Measurements from ENCODE around the gene ARHGAP6. TPM values are rescaled to one million over a fixed set of nuclear protein-coding genes. Genes with fewer than 3 reads are reported as not detected.

The ARHGAP6 gene
- polyA plus RNA-seq, 3 donors: 0.31 to 1.1 (median 0.40) TPM

DNA sequence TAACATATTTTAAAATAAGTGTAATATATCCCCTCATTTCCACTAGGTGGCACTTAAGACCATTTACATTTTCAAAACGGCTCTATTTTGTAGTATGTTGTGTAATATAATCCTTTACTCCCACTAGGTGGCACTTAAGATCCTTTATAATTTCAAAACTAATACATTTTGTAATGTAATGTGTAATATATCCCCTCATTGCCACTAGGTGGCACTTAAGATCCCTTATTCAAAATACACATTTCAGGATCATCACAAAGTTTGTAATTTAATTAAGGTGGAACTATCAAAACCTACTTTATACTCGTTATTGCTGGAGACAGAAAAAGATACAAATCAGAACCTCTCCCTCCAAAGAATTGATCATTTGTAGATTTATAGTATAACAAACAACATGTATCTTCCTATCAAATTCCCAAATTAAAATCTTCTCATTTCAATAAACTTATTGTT, 132.5 kb downstream of the ARHGAP6 start:
- Histone ChIP-seq H3K27me3 (ENCODE audit: control insufficient read depth in 2 of 2, insufficient read depth in 2 of 2, low read length in 2 of 2) (no peaks in the 10 kb centered on the region), H3K4me1 (ENCODE audit: control insufficient read depth in 1 of 2, insufficient read depth in 2 of 2, low read length in 2 of 2) (no peaks in the 10 kb centered on the region), H3K4me2 (replicated peaks; ENCODE audit: extremely low read depth, low read length, poor library complexity, severe bottlenecking) (no peak overlapping the region), H3K79me2 (ENCODE audit: insufficient read depth, low read length) (no peaks in the 10 kb centered on the region), H3K9me3 (replicated peaks in 1 of 2; ENCODE audit: control insufficient read depth in 1 of 2, insufficient read depth in 1 of 2, low read length in 2 of 2) (no peaks in the 10 kb centered on the region), H3K27ac (ENCODE audit: low read depth in 1 of 2, low read length in 2 of 2) (no peak overlapping the region), H2AFZ (ENCODE audit: insufficient read depth, low read depth, low read length, poor library complexity, severe bottlenecking) (no peak overlapping the region), H3K36me3 (replicated peaks in 1 of 2; ENCODE audit: control insufficient read depth in 1 of 2, insufficient read depth in 2 of 2, low read length in 2 of 2) (no peaks in the 10 kb centered on the region), H3K9ac (ENCODE audit: insufficient read depth, low read length, poor library complexity, severe bottlenecking) (no peak overlapping the region), H4K20me1 (ENCODE audit: insufficient read depth, low read length) (no peaks in the 10 kb centered on the region), H3K4me3 (replicated peaks in 1 of 3; ENCODE audit: low read depth in 2 of 3, low read length in 3 of 3) (no peak overlapping the region)
- Mint-ChIP-seq H3K4me3 (no peak overlapping the region), H3K4me1 (no peaks in the 10 kb centered on the region), H3K36me3 (no peaks in the 10 kb centered on the region), H3K27me3 (ENCODE audit: low read depth in 3 of 3) (peaks cover 0 to 2% (median 0%) of the 10 kb centered on the region in 3 donors), H3K27ac (no peak overlapping the region), H3K9me3 (peaks cover 0 to 2% (median 0%) of the 10 kb centered on the region in 7 donors)
- DNase-seq: peak; percentile 53 to 79 (median 66)
- intact Hi-C loops (cut with micrococcal nuclease): loop anchor here (5.0 to 10.0 kb wide), 2 partner anchors 239 to 388 kb away; no protein-coding TSS in a partner anchor
- TF ChIP-seq CTCF (IDR thresholded peaks at IDR 0.05): peak; percentile 87
- no CpG with 5 or more reads among the region's 2 CpGs for WGBS (ENCODE audit: insufficient coverage)

DNA sequence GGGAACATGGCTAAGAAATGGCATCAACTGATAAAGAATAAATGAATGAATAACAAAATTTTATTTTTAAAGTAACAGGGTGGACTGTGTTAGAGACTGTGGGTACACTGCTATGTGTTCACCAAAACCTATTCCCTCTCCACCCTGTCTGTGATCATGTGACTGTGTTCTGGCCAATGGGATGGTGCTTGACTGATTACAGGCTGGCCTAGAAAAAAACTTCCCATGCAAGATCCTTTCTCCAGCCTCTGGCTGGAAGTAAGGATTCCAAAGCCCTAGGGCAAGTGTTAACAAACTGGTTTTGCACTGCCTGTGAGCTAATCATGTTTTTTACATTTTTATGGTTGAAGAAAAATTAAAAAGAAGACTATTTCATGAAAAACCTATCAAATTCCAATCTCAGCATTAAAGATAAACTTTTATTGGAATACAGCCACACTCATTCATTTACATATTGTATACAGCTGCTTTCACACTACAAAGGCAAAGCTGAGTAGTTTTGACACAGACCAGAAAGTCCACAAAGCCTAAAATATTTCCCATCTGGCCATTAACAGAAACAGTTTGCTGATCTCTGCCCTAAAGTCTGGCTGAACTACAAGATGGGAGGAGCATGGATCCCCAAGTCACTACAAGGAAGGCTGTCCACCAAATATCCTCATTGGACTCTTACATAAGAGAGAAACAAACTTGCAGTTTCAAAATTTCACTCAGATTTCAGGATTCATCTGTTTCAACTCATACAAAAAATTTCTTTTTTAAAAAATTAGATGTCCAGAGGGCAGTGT, 133.2 kb downstream of the ARHGAP6 start:
- peaks cover 0 to 2% (median 0%) of the 10 kb centered on the region in 3 donors for H3K27me3 Mint-ChIP-seq (ENCODE audit: low read depth in 3 of 3)
- intact Hi-C loops (cut with micrococcal nuclease): loop anchor here (5.0 to 10.0 kb wide), 2 partner anchors 240 to 388 kb away; no protein-coding TSS in a partner anchor
- H3K4me1 ChIP-seq (ENCODE audit: control insufficient read depth in 1 of 2, insufficient read depth in 2 of 2, low read length in 2 of 2): no peaks in the 10 kb centered on the region
- no peaks in the 10 kb centered on the region for H3K4me1 Mint-ChIP-seq
- no peak for DNase-seq
- TF ChIP-seq CTCF (IDR thresholded peaks at IDR 0.05): no peak
- no peaks in the 10 kb centered on the region for H3K79me2 ChIP-seq (ENCODE audit: insufficient read depth, low read length)
- no peak overlapping the region for H2AFZ ChIP-seq (ENCODE audit: insufficient read depth, low read depth, low read length, poor library complexity, severe bottlenecking)
- H3K27ac Mint-ChIP-seq: no peak overlapping the region
- no peaks in the 10 kb centered on the region for H3K27me3 ChIP-seq (ENCODE audit: control insufficient read depth in 2 of 2, insufficient read depth in 2 of 2, low read length in 2 of 2)
- no peak overlapping the region for H3K4me3 ChIP-seq (replicated peaks in 1 of 3; ENCODE audit: low read depth in 2 of 3, low read length in 3 of 3)
- H4K20me1 ChIP-seq (ENCODE audit: insufficient read depth, low read length): no peaks in the 10 kb centered on the region
- no peaks in the 10 kb centered on the region for H3K36me3 Mint-ChIP-seq
- no peak overlapping the region for H3K27ac ChIP-seq (ENCODE audit: low read depth in 1 of 2, low read length in 2 of 2)
- H3K9me3 ChIP-seq (replicated peaks in 1 of 2; ENCODE audit: control insufficient read depth in 1 of 2, insufficient read depth in 1 of 2, low read length in 2 of 2): no peaks in the 10 kb centered on the region
- H3K9ac ChIP-seq (ENCODE audit: insufficient read depth, low read length, poor library complexity, severe bottlenecking): no peak overlapping the region
- H3K9me3 Mint-ChIP-seq: peaks cover 0 to 2% (median 0%) of the 10 kb centered on the region in 7 donors
- H3K4me3 Mint-ChIP-seq: no peak overlapping the region
- H3K36me3 ChIP-seq (replicated peaks in 1 of 2; ENCODE audit: control insufficient read depth in 1 of 2, insufficient read depth in 2 of 2, low read length in 2 of 2): no peaks in the 10 kb centered on the region
- no peak overlapping the region for H3K4me2 ChIP-seq (replicated peaks; ENCODE audit: extremely low read depth, low read length, poor library complexity, severe bottlenecking)
